NCI-H446 (cell line): ENCODE results near the gene HPDL.
"Not testable (repeated sequence)": the region's sequence is repeated elsewhere in the genome, so short reads cannot be mapped to it uniquely, and the experiment has no call there.

Source experiments
- DNase-seq, 2 experiments: peaks; one replicate each; lab custom pipeline; 2025; lab: John Stamatoyannopoulos, UW

The HPDL gene

DNA sequence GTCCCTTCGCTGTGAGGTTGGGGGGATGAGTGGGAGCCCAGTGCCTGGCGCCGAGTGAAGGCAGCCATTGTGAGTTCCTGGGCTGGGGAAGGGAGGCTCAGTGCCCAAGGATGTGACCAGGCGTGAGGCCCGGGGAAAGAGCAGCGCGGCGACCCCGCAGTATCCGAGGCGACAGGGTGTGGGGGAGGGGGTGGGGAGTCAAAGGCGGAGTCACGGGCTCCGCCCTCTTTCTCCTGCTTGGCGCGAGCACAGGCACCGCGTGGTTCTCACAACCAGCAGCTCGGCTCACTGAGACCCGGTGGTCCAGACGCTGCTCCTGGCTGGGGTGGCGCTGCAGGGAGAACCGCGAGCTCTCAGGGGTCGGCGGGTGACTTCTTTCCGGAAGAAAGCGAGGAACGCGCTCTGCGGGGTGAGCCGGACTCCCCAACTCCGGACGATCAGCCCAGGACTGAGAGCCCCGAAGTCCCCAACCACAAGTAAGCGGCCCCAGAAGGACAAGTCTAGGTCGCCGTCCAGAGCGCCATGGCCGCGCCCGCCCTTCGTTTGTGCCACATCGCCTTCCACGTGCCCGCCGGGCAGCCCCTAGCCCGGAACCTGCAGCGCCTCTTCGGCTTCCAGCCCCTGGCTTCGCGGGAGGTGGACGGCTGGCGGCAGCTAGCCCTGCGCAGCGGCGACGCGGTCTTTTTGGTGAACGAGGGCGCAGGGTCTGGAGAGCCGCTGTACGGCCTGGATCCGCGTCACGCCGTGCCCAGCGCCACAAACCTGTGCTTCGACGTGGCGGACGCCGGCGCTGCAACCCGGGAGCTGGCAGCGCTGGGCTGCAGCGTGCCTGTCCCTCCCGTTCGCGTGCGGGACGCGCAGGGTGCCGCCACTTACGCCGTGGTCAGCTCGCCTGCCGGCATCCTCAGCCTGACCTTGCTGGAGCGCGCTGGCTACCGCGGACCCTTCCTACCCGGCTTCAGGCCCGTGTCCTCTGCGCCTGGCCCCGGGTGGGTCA lies at the start of gene HPDL:
Gene HPDL, plus strand, starts transcription at position 269 of the 997 bp plus-strand sequence. Its CDS starts 254 bp downstream, at position 523.
- peak; percentile 17 to 79 for DNase-seq

DNA sequence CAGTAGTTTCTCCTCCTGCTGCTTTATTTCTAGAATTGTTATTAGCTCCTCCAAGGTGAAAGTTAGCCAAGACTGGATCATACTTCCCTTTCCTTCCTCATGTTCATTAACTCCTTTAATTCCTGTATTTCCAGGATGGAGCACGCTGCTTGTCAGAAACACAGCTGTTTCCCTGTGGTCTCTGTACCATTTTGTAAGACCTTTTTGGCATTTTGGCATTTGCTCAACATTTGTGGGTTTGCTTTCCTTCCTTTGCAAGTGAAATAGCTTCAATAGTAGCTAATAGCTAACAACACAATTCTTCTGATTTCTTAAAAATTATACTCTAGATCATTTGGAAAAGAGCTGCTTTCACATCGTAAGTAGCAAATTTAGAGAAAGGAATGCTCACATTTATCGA lies 44.3 kb upstream of the HPDL start:
- DNase-seq: no peak

DNA sequence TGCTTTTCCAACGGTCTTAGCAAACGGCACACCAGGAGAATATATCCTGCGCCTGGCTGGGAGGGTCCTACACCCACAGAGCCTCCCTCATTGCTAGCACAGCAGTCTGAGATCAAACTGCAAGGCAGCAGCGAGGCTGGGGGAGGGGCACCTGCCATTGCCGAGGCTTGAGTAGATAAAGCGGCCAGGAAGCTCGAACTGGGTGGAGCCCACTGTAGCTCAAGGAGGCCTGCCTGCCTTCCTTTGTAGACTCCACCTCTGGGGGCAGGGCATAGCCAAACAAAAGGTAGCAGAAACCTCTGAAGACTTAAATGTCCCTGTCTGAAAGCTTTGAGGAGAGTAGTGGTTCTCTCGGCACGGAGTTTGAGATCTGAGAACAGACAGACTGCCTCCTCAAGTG lies 41.8 kb upstream of the HPDL start:
- DNase-seq: not testable (repeated sequence)

DNA sequence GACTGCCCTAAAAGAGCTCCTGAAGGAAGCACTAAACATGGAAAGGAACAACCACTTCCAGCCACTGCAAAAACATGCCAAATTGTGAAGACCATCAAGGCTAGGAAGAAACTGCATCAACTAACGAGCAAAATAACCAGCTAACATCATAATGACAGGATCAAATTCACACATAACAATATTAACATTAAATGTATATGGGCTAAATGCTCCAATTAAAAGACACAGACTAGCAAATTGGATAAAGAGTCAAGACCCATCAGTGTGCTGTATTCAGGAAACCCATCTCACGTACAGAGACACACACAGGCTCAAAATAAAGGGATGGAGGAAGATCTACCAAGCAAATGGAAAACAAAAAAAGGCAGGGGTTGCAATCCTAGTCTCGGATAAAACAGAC lies 40.2 kb upstream of the HPDL start:
- not testable (repeated sequence) for DNase-seq

DNA sequence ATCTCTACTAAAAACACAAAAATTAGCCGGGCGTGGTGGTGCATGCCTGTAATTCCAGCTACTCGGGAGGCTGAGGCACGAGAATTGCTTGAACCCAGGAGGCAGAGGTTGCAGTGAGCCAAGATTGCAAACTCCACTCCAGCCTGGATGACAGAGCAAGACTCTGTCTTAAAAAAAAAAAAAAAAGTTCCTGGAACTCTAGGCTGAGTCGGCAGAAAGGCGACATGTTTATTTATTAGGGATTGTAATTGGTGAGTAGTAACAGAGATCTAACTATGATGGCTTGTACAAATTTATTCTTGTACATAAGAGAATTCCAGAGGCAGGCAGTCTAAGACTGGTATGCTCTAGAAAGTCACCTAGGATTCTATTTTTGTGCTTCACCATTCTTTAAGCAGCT lies 35.7 kb upstream of the HPDL start:
- not testable (repeated sequence) for DNase-seq

DNA sequence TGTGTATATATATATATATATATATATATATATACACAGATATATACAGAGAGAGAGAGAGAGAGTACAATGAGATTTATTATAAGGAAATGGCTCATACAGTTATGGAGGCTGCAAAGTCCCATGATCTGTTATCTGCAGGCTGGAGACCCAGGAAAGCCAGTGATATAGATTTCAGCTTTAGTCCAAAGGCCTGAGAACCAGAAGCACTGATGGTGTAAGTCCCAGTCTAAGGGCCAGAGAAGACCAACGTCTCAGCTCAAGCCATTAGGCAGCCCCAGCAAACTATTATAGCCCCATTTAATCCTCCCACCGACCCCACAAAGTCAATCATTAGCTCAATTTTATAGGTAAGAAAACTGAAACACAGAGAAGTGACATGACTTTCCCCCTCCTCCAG lies 35.0 kb upstream of the HPDL start:
- no peak for DNase-seq

GRCh38 chr1:45297666-45298356 lies 28.9 kb upstream of the HPDL start:
- no peak for DNase-seq

DNA sequence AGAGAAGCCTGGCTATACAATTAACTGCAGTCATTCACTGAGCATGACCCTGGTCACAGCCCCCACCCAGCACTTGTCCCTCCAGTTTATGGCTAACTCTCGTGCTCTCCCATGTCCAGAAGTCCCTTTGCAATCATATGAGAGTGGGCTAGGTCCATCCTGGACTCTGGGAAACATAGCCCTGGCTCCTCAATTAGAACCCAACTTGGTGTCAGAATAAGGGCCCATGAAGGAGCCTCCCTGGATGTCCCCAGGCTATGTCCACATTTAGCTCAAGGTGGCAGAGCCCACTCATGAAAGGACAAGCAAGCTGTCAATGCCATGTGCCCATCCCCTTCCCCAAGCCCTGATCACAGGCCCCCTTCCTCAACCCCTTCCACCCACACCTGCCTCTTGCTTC lies 27.4 kb upstream of the HPDL start:
- DNase-seq: no peak

GRCh38 chr1:45299981-45300668 lies 26.6 kb upstream of the HPDL start:
- DNase-seq: peak; percentile 17 to 83

DNA sequence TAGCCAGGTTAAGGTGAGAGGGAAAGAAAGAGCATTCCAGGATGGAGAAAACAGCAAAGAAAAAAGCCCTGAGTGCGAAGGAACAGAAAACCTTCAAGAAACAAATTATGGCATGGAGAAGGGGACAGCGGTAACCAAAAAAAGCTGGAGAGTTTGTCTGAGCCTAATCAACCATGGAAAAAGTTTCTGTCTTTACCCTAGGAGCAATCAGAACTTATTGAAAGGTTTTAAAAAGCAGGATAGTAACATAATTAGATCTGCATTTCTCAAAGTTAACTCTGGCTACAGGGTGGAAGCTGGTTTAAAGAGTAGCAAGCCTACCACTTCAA lies 26.1 kb upstream of the HPDL start:
- no peak for DNase-seq

DNA sequence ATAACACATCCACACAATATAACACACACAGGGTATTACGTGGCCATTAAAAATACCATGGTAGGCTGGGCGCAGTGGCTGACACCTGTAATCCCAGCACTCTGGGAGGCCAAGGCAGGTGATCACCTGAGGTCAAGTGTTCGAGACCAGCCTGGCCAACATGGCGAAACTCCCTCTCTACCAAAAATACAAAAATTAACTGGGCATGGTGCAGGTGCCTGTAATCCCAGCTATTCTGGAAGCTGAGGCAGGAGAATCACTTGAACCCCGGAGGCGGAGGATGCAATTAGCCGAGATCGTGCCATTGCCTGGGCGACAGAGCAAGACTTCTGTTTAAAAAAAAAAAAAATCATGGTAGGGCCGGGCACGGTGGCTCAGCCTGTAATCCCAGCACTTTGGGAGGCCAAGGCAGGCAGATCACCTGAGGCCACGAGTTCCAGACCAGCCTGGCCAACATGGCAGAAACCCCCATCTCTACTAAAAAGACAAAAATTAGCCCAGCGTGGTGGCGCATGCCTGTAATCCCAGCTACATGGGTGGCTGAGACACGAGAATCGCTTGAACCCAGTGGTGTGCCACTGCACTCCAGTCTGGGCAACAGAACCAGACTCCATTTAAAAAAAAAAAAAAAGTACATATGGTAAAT lies 24.1 kb upstream of the HPDL start:
- no peak for DNase-seq

DNA sequence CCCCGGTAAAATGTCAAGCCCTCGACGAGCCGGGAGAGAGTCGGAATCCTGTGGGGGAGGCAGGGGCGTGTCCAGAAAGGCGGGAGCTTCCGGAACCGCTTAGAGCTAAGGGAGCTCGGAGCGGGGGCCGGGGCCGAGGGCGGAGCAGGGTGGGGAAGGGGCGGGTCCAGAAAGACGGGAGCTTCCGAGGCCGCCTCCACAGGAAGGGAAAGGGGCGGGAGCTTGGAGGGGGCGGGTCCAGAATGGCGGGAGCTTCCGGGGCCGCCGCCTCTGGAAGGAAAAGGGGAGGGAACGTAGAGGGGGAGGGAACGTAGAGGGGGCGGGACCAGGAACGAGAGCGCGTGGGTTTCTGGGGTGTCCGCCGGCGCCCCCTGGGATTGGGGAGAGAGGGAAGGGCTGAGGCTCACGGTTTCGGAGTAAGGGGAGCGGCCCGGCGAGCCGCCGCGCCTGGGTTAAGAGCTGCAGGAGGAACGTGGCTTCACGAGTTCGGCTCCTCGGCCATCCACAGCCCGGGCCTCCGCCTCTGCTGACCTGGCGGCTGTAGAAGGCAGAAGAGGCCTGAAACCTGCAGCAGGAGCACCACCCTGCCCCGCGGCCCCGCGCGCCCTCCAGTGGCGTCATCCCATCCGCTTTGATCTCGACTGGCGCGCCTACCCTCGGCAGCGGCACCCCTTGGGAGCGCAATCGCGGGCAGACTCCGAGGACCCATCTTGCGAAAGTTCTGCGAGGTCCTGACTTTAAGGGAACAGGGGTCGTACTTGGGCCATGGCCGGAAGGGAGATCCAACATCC lies 23.0 kb upstream of the HPDL start:
- peak; percentile 96 to 98 for DNase-seq

DNA sequence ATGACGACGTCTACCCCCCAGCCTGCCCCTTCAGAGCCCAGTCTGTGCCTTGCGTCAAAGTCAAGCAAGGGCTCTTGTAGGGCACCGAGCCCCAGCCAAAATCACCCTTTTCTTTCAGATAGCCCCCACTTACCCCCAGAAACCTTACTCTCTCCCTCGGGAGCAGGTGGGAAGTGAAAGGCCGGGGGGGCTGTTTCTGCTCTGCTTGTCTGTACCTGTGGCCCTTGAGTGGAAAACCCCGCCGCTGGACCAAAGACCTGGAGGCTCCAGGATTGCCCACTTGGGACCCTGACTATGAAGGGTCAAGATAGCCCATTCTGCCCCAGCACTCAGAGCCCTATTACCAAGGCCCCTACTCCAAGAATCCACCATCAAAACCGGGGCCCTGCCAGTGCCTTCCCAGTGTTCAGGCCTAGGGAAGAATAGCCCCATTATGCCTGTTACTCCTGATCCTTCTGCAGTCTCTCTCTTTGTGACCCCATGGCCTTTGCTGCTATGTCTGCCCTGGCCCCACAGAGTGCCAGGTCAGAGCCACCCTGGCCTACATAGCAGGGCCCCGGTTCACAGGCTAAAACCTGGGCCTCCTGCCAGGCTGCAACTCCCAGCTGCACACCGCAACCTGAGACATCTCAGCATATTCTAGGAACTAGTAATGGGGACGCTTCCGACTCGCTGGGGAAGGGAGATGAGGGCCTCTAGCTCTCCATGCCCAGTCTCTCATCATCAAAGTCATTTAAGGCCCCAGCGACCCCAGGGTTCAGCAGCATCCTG lies 22.2 kb upstream of the HPDL start:
- peak in 1 of 2 experiments; percentile 19 for DNase-seq

- no peak for DNase-seq
Observed at GRCh38 chr1:45305231-45305630, 21.5 kb upstream of the HPDL start.

GRCh38 chr1:45306319-45306718 lies 20.4 kb upstream of the HPDL start:
- DNase-seq: no peak

DNA sequence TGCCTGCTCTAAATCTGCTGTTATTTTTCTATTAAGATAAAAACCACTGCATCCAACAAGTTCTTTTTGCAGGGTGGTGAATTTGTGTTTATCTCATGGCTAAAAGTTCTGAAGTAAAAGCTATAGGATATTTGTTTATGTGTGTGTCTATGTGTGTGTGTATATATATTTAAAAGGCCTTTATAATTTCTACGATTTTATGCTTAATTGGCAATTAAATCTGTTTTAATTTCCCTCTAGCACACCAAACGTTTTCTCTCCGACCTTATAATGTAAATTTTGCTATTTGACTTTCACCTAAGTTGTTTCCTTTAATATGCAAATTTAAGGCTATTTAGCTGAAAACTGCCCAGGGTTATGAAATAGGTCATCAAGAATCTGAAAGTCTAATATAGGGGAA lies 19.8 kb upstream of the HPDL start:
- no peak for DNase-seq

DNA sequence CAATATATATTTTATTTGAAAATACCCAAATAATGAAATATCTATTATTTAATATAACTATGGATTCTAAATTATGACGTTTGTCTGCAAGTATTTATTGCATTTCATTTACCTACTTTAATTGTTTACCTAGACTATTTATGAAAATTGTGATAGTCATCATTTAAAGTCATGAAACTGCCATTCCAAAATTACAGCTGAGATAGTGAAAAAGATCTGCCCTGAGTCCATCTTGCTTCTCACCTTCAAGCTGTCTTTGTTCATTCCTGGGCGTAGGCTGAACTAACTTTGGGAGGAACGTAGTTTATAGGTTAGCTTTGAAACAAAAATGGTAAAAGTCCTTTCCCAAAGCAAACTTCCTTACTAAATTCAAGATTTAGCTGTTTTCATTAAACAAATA lies 12.4 kb upstream of the HPDL start:
- DNase-seq: no peak

GRCh38 chr1:45317166-45317565 lies 9.5 kb upstream of the HPDL start:
- no peak for DNase-seq

- DNase-seq: no peak
Observed at GRCh38 chr1:45319761-45320160, 6.9 kb upstream of the HPDL start.

GRCh38 chr1:45321444-45321843 lies 5.3 kb upstream of the HPDL start:
- no peak for DNase-seq
